Pancreas (tissue), 10 donors: ENCODE data around the gene MEIS1. TPM values are rescaled to one million over a fixed set of nuclear protein-coding genes. Genes with fewer than 3 reads are reported as not detected.
"Not testable (repeated sequence)": the region's sequence is repeated elsewhere in the genome, so short reads cannot be mapped to it uniquely, and the experiment has no call there.

Experiments
- ATAC-seq, 4 donors: fragments of 200-7000 bp; cut with Tn5 transposase; one replicate each; pipeline versions ENCODE4 v1.8.0 to v1.9.1; 2020; ENCODE audit warnings: mild to moderate bottlenecking in 4 of 4, moderate library complexity in 4 of 4
- DNase-seq, 6 donors: peaks; one replicate each; pipeline ENCODE4 v3.0.0-alpha.2; 2020
- FAIRE-seq: peaks from 2 replicates; lab custom pipeline; 2012; peaks lifted over from hg19 to GRCh38; lab: Jason Lieb, UNC
- H3K27ac ChIP-seq, 4 donors: fragments of 200-600 bp; sonication (generic); 1 replicate in 3 of 4; 2 replicates in 1 of 4; pipeline versions ENCODE4 v1.5.0 to v1.8.0; 2020
- H3K27me3 ChIP-seq, 4 donors: fragments of 200-600 bp; one replicate each; pipeline ENCODE4 v1.8.0; 2021
- H3K36me3 ChIP-seq, 3 donors: fragments of 200-600 bp; sonication (generic) in 1 of 3; one replicate each; pipeline versions ENCODE4 v1.5.0 to v1.8.0; 2020 to 2021
- H3K4me1 ChIP-seq, 3 donors: fragments of 200-600 bp; one replicate each; pipeline ENCODE4 v1.8.0; 2021
- H3K4me3 ChIP-seq, 4 donors: fragments of 200-600 bp; sonication (generic) in 2 of 4; one replicate each; pipeline versions ENCODE4 v1.5.0 to v1.8.0; 2020 to 2021
- H3K9me3 ChIP-seq, 4 donors: fragments of 200-600 bp; one replicate each; pipeline ENCODE4 v1.8.0; 2021
- CTCF ChIP-seq, 4 donors: fragments of 200-600 bp; sonication (generic) in 3 of 4; IDR thresholded peaks; one replicate each; pipeline versions ENCODE4 v1.5.0 to v1.8.0; 2021; ENCODE audit warnings: antibody characterized with exemption in 4 of 4
- WGBS, 2 donors: extraction: QIAGEN DNeasy Blood & Tissue Kit; methylation state at CpG; one replicate each; pipeline ENCODE4 v1.1.7; 2013; 5-methylcytosine and 5-hydroxymethylcytosine counted together
- intact Hi-C, 3 donors: fragments of 100-400 bp; cut with DNase I; formaldehyde crosslinking; loops; one replicate each; pipeline versions ENCODE4 v1.11.1 to v1.14.2; 2022
- polyA plus RNA-seq, 2 donors: library from polyadenylated mRNA; stranded (reverse); fragments of 200-250 nt; gene quantifications; one replicate each; pipeline ENCODE4 v1.2.3, GENCODE V29; 2013
- total RNA-seq, 6 donors: library from RNA; stranded (reverse); fragmentation: NEBNext Ultra II Directional in 4 of 6; extraction: Animal tissue kit (Norgen Biotek cat#: 25700) in 4 of 6; gene quantifications; one replicate each; pipeline versions ENCODE4 v1.2.1 to v1.2.4, GENCODE V29; 2021 to 2023
- donor health status: healthy with polysubstance abuse.
- donor health status: DM: no; HTN: no; CAD: no; lungs with moderate emphysema.
- donor health status: DM: no; HTN: no; CAD: no.
- donor health status: control.
- donor health status: control.
- donor health status: Bipolar disorder and iron deficiency.
- donor health status: DM: yes; HTN: yes; CAD: no.
- donor health status: DM: no; HTN: no; CAD: no.
- donor health status: DM: no; HTN: no; CAD: no.
- donor health status: DM: yes; HTN: yes; CAD: no.

MEIS1 gene
- total and polyA plus RNA-seq, 8 donors: 41.3 to 129 (median 58.4) TPM

GRCh38 chr2:66478299-66478698 lies 43.4 kb downstream of the MEIS1 start:
- peak overlapping the region in 2 of 4 donors; percentile 27 to 43 for H3K27ac ChIP-seq
- no peak for TF ChIP-seq CTCF (IDR thresholded peaks at IDR 0.05)
- no peaks in the 10 kb centered on the region for H3K27me3 ChIP-seq
- peaks cover 0 to 10% (median 4%) of the 10 kb centered on the region in 3 donors for H3K36me3 ChIP-seq
- FAIRE-seq (no peak), DNase-seq (no peak), ATAC-seq (peak in 1 of 4 donors; percentile 4)
- peaks cover 33 to 44% (median 41%) of the 10 kb centered on the region in 3 donors for H3K4me1 ChIP-seq
- no peaks in the 10 kb centered on the region for H3K9me3 ChIP-seq
- 22 to 30% methylated on average over 3 of the region's 3 CpGs for WGBS, 2 donors
- H3K4me3 ChIP-seq: no peak overlapping the region
- intact Hi-C loops: no loop called here

- 26 to 33% methylated on average over 2 of the region's 2 CpGs for WGBS, 2 donors
- peak; percentile 51 for FAIRE-seq
- no peak for DNase-seq
These were observed 43.9 kb downstream of the MEIS1 start for GRCh38 chr2:66478731-66479316.

GRCh38 chr2:66481100-66481549 lies 46.2 kb downstream of the MEIS1 start:
- Histone ChIP-seq H3K36me3 (peaks cover 0 to 13% (median 0%) of the 10 kb centered on the region in 3 donors), H3K4me3 (no peak overlapping the region), H3K9me3 (no peaks in the 10 kb centered on the region), H3K4me1 (peaks cover 33 to 44% (median 41%) of the 10 kb centered on the region in 3 donors), H3K27ac (peak overlapping the region in 2 of 4 donors; percentile 29 to 64), H3K27me3 (no peaks in the 10 kb centered on the region)
- peak; percentile 56 to 76 (median 64) for ATAC-seq
- intact Hi-C loops: no loop called here
- FAIRE-seq: no peak
- no peak for TF ChIP-seq CTCF (IDR thresholded peaks at IDR 0.05)
- peak in 1 of 6 donors; percentile 33 for DNase-seq
- WGBS, 2 donors: 7 to 10% methylated on average over 2 of the region's 2 CpGs

More at GRCh38 chr2:66478731-66479316, 43.9 kb downstream of the MEIS1 start:
- Histone ChIP-seq H3K4me3 (no peak overlapping the region), H3K27ac (peak overlapping the region in 2 of 4 donors; percentile 27 to 43), H3K36me3 (peaks cover 0 to 13% (median 4%) of the 10 kb centered on the region in 3 donors), H3K27me3 (no peaks in the 10 kb centered on the region), H3K4me1 (peaks cover 33 to 44% (median 41%) of the 10 kb centered on the region in 3 donors), H3K9me3 (no peaks in the 10 kb centered on the region)
- no peak for TF ChIP-seq CTCF (IDR thresholded peaks at IDR 0.05)
- intact Hi-C loops: no loop called here
- peak; percentile 45 to 66 (median 52) for ATAC-seq

GRCh38 chr2:66485252-66485651 lies 50.3 kb downstream of the MEIS1 start:
- H3K27me3 ChIP-seq, H3K27ac ChIP-seq, H3K4me3 ChIP-seq, FAIRE-seq, H3K36me3 ChIP-seq, H3K9me3 ChIP-seq, intact Hi-C loops, DNase-seq, ATAC-seq: not testable (repeated sequence)
- H3K4me1 ChIP-seq: peaks cover 30 to 38% (median 34%) of the 10 kb centered on the region in 3 donors
- WGBS, 2 donors: 97% methylated on average over 2 of the region's 2 CpGs

DNA sequence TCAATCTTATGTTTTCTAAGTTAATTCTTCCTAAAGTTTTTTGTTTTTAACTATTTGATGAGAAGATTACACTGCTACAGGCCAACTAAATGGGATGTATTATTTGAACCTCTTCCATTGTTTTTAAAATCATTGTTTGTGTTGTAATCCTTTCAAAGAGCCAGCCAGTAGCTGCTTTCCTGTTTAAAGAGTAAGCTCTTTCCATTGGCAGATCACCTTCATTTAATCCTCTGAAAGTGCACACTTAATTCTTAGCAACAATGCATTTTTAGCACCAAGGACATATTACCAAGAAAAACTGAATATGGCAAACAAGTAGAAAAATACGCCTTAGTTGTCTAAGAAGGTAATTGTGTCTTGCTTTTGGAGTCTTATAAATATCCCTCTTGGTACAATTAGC lies 54.0 kb downstream of the MEIS1 start:
- WGBS, 2 donors: 40 to 48% methylated on average over 1 of the region's 1 CpG
- no peak overlapping the region for H3K27ac ChIP-seq
- TF ChIP-seq CTCF (IDR thresholded peaks at IDR 0.05): no peak
- H3K9me3 ChIP-seq: no peaks in the 10 kb centered on the region
- peaks cover 0 to 5% (median 0%) of the 10 kb centered on the region in 3 donors for H3K36me3 ChIP-seq
- no peak for ATAC-seq
- peaks cover 29 to 61% (median 51%) of the 10 kb centered on the region in 3 donors for H3K4me1 ChIP-seq
- no peak for DNase-seq
- H3K4me3 ChIP-seq: no peak overlapping the region
- intact Hi-C loops: no loop called here
- no peak for FAIRE-seq
- H3K27me3 ChIP-seq: no peaks in the 10 kb centered on the region
